HG02852 (cell line): ENCODE measurements around the gene ATG7.
"Not testable (repeated sequence)": the region's sequence is repeated elsewhere in the genome, so short reads cannot be mapped to it uniquely, and the experiment has no call there.

Experiments
- ATAC-seq: cut with Tn5 transposase; IDR thresholded peaks from one replicate; pipeline ENCODE4 v1.9.1; 2021; ENCODE audit warnings: mild to moderate bottlenecking, moderate library complexity; ENCODE audit not compliant: unreplicated experiment

The ATG7 gene

DNA sequence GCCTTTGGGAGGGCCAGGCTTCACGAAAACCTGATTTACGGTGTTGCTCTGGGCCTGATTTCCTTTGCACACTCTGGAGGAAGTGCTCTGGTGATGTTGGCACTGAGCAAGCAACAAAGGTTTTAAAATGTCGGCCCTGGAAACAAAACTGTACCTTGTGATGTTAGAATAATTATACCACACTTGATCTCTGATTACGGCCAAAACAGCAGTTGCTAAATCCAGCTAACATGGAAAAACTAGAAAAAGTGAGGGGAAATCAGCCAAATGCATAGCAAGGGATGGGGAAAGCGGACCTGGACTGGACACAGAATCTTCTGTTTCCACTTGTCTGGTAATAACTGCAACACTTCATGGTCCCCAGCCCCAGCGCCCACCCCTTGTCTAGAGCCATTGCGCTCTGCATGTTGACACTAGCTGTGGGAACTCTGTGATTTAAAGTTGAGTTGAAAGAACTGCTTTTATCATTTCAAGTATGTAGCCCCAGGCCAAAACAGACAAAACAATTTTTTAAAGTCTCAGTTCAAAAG lies 251.4 kb downstream of the ATG7 start:
- ATAC-seq: no peak

DNA sequence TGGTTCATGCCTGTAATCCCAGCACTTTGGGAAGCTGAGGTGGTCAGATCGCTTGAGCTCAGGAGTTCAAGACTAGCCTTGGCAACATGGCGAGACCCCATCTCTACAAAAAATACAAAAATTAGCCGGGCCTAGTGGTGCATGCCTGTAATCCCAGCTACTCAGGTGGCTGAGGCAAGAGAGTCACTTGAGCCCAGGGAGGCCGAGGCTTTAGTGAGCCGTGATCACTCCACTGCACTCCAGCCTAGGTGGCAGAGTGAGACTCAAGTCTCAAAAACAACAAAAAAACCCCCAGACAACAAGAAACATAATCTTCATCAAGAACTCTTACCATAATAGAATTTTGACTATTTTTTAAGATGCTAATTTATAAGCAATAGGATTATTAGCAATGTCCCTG lies 253.9 kb downstream of the ATG7 start:
- not testable (repeated sequence) for ATAC-seq

DNA sequence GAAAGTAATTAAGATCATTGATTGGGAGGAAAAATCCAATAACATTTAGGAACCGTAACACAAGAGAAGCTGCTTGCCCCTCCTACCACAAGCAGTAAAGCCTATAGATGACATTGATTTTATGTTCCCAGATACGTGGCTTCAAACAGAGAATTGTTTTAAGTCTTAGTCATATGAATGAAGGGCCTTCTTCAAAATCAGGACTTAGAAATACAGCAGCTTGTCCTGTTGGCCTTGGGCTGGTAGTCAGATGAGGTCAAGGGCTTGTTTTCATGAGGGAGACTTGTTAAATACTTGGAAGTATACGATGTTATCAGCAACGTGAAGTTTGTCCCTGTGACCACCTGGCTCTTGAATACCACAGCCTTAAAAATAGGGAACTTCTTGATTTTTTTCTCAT lies 257.1 kb downstream of the ATG7 start:
- no peak for ATAC-seq

DNA sequence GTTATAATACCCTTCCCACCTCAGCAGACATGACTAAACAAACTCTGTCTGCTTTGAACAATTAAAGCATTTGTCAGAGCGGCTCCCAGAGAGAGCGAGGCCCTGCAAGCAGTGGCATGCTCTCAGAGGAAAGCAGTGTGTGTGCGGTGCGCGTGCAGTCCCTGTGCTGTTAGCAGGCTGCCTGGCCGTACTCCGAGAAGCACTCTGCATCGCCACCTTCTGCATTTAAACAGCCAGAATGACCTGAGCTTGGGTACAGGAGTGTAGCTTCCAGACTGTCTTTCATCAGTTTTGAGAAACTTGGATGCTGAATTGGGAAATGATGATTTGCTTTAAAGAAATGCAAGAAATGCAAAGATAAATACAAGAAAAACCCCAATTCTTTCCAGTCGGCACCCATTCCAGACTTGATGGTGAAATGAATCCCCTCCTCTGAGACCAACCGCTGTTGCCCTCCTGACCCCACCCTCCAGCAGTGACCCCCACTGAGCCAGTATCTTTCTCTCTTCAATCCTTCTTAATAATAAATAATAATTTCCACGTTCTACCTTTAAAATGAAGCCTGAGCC lies 258.0 kb downstream of the ATG7 start:
- no peak for ATAC-seq

DNA sequence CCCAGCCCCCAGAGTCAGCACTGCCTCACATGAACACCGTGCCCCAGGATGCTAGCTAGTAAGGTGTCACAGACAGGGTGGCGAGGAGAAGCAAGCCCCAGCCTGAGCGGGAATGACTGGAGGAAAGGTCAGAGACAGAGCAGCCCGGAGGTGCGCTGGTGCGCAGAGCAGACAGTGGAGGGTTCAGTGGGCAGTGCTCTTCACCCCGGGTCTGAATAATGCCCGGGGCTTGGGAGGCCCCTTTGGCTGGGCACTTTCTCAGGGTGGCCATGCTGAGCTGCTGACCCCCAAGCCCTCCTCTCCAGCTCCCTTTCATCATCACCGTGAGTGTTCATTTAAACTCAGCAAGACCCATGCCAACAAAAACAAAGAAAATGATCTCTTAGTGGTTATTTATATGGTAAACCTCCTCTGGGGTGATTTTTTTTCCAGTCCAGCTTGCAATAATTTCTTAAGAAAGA lies 260.8 kb downstream of the ATG7 start:
- ATAC-seq: no peak

DNA sequence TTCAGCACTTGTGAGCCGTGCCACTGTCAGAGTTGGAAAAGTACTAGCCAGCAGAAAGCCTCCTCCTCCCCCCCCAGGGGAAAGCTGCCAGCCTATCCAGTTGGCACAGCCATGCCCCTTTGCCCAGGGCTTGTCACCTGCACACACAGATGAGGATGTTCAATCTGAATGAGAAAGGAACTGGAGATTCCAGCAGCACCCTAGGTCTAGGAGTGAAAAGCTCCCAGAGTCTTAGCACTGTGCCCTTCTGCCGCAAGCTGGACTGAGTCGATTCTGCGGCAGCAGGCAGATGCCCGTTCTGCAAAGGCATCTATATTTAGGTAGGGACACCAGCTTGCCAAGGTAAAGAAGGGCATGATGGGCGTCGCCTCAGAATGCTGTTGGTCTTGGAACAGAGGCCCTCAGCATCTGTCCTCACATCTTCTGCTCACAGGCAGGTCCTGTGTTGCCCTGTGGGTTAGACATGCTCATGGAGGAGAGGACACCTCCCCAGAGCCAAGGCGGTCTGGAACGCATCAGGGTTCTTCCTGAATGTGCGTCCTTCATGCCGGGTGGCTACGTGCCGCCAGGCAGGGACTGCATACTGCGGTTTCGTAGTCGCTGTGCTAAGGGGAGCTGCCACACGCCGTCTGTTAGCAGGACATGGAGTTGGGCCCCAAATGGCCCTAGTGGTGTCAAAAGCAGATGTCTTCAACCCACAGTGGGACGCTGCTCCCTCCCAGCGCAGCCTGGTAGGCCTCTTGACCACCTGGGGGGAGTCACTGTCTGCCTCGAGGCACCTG lies 262.0 kb downstream of the ATG7 start:
- no peak for ATAC-seq

DNA sequence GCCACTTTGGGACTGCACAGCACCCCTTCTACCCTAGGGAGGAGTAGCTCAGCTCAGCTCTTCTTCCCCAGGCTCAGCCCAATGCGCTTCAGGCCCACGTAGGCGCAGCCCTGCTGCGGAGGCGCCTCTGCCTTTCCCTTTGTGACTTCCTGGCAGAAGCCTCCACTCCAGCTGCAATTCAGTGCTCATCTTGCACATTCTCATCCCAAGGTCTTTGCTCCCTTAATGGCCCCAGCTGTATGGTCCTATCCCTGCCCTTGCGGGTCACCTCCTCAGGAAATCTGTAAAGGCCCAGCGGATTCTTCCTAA lies 262.6 kb downstream of the ATG7 start:
- no peak for ATAC-seq

DNA sequence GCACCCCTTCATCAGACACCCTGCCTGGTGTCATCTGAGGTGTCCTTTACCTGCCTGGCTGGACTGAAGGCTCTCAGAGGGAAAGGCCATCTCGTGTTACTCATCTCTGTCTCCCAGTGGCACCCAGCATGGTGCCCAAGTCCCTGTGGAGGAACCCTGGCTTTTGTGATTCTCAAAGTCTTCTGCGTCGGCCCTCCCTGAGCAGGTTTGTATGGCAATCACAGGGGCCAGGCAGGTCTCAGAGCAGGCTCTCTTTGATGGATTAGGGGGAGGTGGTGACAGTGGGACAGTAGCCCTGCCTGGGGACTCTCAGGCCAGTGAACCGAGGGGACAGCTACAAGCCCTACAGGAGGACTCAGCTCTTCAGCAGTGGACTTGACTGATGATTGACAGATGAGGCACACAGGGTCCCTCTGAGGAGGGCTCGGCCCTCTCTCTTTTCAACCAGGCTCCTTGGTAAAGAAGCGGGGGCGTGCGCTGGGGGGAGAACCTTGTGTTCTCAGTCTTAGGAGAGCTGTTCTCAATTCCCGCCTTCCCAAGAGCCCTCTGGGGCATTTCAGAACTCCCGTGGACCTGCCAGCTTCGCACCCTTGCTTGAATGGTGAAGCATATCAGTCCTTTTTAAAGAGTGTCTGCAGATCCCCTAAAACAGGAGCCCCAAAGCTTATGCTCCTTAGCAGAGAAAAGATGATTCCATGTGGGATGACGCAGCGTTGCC lies 263.2 kb downstream of the ATG7 start:
- ATAC-seq: no peak

DNA sequence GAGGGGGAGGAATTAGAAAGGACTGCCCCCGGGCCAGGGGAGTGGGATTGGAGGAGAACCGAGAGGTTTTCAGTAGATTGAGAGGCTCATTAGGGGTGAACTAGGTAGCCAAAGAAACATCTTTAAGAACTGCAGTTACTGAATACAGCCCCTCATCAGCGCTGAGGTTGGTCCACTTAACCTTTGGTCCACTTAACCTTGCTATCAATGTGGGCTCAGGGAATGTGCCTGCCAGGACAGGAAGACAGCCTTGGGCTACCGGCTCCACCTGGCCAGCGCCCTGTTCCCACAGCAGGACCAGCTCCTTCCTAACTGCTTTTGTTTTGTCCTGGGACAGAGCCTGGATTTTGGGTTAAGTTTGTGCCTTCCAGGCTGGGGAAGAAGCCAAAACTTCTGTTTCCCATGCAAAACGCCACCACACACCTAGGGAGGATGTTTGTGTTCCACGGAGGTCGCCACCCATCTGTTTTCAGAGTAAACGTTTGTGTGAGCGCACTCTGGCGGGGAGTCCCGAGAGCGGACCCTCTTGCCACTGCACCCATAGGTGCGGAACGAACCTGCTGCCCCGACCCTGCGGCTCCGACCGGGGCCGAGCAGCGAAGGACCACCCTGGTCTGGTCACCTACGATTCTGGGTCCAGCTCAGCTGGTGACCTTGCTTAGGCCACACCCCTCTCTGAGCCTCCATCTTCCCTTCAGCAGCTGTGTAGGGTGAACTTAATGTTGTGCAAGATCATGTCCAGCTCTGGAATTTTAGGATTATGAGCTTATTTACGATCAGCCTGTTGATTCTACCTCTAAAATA lies 264.1 kb downstream of the ATG7 start:
- no peak for ATAC-seq

DNA sequence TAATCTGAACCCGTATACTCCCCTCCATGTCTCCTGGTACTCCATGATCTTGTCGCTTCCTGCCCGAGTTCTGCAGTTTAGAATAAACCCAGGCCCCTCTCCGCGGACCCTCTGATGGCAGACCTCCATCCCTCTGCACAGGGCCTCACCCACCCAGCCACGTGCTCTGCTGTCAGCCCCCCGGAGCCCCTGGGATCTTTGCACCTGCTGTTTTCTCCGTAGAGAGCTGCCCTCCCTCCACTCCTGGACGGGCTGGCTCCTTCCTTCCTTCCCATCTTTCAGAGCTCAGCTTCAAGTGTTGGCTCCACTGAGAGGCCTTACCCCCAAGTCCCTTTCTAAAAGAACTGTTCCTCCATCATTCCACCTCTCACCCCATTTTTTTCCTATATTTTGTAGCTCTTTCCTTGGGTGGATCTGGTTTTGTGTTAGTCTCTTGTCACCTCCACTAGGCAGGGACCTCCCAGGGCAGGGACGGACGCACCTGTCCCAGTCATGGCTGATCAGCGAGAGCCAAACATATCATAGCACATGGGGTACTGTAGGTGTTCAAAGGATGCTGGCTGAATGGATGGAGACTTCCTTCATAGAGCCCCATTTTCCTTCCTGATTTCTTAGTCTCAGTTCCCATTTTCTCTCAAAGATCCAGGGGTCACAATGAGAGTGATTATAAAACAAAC lies 264.9 kb downstream of the ATG7 start:
- ATAC-seq: no peak

DNA sequence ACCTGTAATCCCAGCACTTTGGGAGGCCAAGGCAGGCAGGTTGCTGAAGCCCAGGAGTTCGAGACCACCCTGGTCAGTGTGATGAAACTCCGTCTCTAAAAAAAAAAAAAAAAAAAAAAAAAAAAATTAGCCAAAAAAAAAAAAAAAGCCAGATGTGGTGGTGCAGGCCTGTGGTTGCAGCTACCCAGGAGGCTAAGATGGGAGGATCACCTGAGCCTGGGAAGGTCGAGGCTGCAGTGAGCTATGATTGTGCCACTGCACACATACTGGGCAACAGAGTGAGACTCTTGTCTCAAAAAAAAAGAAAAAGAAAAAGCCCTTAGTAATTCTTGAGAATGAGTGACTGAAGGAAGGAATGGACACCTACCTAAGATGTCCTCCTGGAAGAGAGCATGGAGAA lies 266.4 kb downstream of the ATG7 start:
- ATAC-seq: no peak

DNA sequence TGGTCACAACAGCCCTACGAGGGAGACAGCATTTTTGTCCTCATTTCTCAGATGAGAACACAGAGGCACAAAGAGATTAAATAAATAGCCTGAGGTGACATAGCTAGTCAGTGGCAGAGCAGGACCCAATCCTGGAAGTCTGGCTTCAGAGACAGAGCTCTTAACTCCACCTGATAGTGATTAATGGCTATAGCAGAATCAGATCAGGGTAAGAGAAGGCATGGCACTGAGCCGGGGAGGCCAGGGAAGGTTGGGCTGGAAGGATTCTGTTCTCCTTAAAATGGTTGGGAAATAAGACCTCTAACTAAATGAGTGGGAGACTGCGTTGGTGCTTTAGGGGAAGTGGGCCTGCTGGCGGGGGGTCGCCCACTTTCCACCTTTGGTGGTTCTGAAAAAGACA lies 267.0 kb downstream of the ATG7 start:
- no peak for ATAC-seq

DNA sequence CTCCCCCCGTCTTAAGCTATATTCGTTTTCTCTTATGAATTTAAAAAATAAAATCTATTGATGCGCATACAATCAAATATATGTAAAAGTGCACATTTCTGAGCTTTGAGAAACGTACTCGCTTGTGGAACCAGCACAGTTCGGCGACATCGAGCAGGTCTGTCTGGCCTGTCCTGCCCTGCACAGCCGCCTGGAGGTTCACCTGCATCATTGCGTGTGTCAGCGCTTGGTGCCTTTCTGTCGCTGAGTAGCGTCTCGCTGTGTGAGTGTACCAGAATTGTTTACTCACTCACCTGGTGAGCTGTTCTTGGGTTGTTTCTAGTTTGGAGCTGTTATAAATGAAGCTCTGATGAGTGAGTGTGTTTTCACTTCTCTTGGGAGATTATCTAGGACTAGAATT lies 267.5 kb downstream of the ATG7 start:
- ATAC-seq: no peak

DNA sequence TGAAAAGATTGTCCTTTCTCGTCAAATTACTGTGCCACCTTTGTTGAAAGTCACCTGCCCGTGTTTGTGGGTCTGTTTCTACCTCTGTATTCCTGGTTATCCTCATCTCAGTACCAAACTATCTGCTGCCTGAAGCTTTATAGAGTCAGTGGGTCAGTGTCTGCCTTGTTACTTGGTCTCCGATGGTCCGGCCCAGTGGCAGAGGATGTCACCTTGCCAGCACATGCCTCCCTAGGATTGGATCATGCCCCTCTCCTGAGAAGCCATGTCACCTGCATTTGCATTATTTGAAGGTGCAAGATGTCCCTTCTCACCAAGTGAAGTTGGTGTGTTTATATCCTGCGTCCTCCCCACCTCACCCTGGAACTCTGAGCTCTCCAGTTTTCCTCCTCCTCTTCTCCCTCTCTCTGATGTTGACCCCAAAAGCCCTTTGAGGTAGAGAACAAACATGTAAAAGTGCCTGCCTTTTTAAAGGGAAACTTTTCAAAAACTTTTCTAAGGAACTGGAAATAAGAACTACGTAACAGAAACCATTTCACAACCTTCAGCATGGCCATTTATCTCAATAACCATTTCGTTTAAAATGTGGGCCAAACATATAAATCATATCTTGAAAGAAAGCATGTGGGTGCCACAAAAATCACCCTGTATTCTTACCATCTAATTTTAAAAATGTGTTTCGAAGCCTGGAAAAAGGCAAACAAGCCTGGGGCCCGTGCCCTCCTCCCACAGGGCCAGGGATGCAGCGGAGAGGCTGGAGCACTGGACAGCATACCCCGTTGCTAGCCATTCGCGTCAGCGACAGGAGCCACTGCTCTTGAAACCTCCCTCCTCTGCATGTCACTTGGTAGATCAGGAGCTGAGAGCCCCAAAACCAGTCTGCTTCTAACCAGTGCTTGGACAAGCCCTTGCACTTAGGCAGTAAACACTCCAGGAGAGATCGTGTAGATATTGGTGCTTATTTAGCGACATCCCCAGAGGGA lies 269.4 kb downstream of the ATG7 start:
- no peak for ATAC-seq

DNA sequence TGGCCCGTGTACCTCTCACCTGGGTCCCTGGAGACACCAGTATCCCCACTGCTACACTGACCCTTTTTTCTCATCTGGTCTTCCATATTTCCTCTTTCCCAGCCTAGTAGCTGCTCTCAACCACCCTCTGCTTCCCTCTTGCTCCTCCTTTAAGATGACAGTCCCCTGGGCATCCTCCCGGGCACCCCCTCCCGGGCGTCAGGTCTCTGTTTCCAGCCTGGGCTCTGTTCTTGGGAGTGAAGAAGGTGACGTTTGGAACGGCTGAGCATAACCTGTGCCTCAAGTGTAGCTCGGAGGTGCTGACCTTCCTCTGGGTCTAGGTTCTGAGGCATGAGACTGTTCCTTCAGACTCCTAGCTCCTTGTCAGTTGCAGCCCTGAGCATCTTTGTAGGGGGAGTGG lies 270.4 kb downstream of the ATG7 start:
- ATAC-seq: no peak

DNA sequence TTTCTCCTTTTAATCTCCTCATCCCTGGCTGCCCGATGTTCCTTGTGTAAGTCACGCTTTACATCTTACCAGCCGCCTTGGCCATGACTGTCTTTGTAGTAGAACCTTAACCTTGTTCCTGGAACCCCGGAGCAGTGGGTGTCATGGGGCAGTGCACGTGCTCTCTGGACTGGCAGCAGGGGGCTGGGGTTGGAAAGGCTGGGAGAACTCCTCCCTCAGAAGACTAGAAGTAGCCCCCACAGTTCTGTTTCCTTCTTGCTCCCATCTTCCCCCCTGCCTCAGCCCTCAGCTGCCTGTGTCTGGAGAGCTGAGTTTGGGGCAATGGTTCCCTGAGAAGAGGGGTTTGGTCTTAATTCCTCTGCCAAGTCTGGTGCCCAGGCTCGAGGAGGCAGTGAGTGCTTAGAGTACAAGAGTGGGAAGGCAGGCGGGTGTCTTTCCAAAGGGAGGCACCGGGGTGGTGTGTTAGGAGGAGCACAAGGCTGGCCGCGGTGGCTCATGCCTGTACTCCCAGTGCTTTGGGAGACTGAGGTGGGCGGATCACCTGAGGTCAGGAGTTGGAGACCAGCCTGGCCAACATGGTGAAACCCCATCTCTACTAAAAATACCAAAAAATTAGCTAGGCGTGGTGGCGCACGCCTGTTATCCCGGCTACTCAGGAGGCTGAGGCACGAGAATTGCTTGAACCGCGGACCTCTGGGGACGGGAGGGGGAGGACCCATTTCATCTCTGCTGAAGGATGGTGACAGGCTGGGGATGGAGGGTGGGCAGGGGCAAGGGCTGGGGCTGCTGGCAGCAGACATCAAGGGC lies 271.1 kb downstream of the ATG7 start:
- no peak for ATAC-seq

DNA sequence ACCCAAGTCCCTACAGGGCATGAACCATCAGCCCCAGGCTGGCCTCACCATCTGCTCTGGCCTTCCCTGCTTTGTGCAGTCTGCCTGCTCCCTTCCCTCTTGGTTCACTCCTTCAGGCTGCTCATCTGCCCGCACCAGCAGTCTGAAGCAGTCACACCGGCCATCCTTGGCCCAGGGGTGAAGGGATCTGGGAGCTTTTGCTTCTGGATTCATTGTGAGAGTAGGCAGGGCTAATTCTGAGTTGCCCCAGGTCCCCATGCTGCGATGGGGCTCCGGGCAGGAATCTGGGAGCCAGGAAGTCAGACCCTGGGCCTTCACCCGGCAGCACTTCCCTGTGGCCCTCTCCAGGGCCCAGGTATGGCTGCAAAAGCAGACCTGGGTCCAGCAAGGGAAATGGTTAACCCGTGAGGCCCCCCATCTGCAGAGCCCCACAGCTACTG lies 271.8 kb downstream of the ATG7 start:
- ATAC-seq: no peak

DNA sequence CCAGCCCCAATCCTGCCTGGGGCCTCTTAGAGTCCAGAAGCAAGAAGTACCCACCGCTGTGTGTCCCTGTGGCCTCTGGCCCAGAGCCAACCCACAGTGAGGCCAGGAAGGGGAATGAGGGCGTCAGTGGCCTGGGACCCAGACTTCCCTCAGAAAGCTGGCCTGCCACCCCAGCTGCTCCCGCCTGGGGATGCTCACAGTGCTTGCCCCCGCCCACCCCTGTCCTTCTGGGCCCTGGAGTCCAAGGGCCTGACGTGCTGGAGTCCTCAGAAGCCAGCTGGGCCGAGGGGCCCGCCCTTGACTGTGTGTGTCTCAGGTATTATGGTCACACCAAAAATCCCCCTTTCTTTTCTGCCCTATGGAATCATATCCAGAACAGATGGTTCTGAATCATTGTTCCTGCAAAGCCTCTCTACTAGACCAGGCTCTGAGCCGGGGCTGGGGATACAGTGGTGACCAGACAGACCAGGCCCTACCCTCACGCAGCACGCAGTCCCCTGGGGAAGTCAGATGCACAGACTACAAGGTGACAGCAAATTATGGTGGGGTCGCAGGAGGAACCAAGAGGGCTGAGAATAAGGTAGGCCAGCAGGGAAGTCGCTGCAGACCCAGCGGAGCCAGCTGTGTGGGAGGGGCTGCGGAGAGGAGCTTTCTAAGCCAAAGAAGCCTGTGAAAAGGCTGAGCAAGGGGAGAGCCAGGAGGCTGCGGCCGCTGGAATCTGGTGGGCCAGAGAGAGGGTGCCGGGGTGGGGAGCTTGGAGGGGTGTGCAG lies 272.4 kb downstream of the ATG7 start:
- no peak for ATAC-seq
